ENCODE measurements around the gene GPR4. TPM values are rescaled to one million over a fixed set of nuclear protein-coding genes. Genes with fewer than 3 reads are reported as not detected.

Gene GPR4
- total RNA-seq, 6 donors from 2014 or later = 1.0 to 22.1 (median 6.8) TPM

DNA sequence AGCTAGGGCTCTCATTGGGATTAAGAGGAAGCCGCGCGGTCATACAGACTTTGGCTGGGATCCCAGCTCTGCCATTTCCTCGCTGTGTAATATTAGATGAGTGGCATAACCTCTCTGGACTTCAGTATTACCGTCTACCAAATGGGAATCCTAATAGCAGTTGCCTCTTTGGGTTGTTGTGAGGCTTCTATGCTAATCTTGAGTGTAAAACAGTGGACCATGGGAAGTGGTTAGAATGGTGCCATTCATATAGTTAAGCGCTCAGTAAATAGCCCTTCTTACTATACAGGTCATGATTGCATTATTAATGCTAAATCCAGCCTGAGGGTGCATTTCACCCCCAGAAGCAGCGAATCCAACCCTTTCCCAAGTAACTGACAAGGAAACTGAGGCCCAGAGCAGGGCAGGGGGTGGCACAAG, 16.8 kb downstream of the GPR4 start:
- WGBS, 2 donors = 14 to 35% methylated on average over 7 of the region's 7 CpGs
- no peak for DNase-seq
- peak overlapping the region in 3 of 4 donors; percentile 74 to 75 (median 75) for H3K4me3 ChIP-seq
- H3K27me3 ChIP-seq = no peaks in the 10 kb centered on the region
- peak overlapping the region; percentile 86 to 99 (median 97) for H3K27ac ChIP-seq
- peaks cover 0 to 11% (median 0%) of the 10 kb centered on the region in 4 donors for H3K36me3 ChIP-seq
- TF ChIP-seq POLR2A (IDR thresholded peaks at IDR 0.05) (no peak), CTCF (IDR thresholded peaks at IDR 0.05) (no peak), POLR2AphosphoS5 (IDR thresholded peaks at IDR 0.05) (no peak)
- no peak for ATAC-seq (ENCODE audit: low FRiP score in 2 of 2)
- no peaks in the 10 kb centered on the region for H3K9me3 ChIP-seq
- peaks cover 7 to 19% (median 14%) of the 10 kb centered on the region in 4 donors for H3K4me1 ChIP-seq

DNA sequence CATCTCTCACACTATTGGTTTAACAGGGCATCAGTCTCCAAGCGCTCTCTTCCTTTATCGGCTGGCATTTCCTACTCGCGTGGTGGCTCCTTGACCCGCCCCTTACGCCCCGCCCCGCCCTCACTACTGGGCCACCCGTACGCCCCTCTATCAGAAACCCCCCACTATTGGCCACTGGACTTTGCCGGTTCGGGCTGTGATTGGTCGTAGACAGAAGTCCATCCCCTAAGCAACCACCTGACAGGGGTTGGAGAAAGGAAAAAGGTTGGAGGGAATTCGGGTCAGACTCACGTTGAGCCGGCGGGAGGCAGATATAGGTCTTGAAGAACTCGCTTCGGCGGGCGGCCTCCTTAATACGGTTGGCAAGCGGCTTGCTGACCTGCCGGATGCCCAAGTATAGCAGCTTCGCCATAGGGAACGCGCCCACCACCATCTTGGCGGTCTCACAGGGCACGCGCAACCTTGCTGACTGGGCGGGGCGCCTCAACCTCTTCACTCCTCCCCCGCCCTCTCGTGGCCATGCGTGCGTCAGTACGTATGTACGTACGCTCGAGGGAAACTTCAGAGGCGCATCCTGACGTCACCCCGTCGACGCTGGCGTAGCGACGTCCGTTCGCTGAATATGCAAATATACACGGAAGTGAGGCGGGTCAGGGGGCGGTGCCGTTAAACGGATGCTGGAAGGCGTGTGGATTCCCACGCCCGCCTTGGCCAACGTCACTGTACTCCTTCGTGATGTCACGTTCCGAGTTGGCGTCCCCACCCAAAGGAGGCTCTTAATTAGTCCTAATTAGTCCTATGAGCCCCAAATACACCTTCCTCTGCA, 17.5 kb downstream of the GPR4 start, which contains the start of gene OPA3:
OPA3 (minus strand) TSS at position 471 of the 826 bp plus-strand sequence; CDS start at position 433, 38 bp downstream.
- peak; percentile 98 to 100 for DNase-seq
- WGBS, 2 donors = 0% methylated on average over 30 to 43 of the region's 63 CpGs
- no peaks in the 10 kb centered on the region for H3K27me3 ChIP-seq
- no peaks in the 10 kb centered on the region for H3K9me3 ChIP-seq
- H3K4me3 ChIP-seq = peak within 1 kb of the TSS; percentile 32 to 75 (median 74)
- peak; percentile 98 to 99 for ATAC-seq (ENCODE audit: low FRiP score in 2 of 2)
- H3K36me3 ChIP-seq = peaks cover 0 to 7% (median 0%) of the 10 kb centered on the region in 4 donors
- H3K4me1 ChIP-seq = peaks cover 7 to 19% (median 14%) of the 10 kb centered on the region in 4 donors
- H3K27ac ChIP-seq = peak within 1 kb of the TSS; percentile 86 to 99 (median 97)
- peak; percentile 93 to 96 for TF ChIP-seq POLR2AphosphoS5 (IDR thresholded peaks at IDR 0.05)
- TF ChIP-seq EP300 (IDR thresholded peaks at IDR 0.05) = peak in 3 of 4 donors; percentile 24 to 95 (median 50)
- peak in 5 of 6 experiments; percentile 8 to 65 (median 39) for TF ChIP-seq CTCF (IDR thresholded peaks at IDR 0.05)
- TF ChIP-seq POLR2A (IDR thresholded peaks at IDR 0.05) = peak in 3 of 4 donors; percentile 46 to 77 (median 75)

DNA sequence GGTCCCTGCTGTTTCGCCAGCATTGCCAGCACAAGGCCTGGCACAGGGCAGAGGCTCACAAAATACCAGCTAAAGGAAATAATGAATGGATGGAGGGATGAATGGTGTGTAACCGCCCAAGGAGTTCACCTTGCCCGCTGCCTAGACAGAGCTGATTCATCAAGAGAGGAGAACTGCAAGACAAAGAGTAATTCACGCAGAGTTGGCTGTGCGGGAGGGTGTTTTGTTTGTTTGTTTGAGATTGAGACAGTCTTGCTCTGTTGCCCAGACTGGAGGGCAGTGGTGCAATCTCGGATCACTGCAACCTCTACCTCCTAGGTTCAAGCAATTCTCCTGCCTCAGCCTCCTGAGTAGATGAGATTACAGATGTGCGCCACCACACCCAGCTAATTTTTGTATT, 20.4 kb downstream of the GPR4 start:
- WGBS, 2 donors = 92 to 97% methylated on average over 7 of the region's 7 CpGs
- no peak for TF ChIP-seq EP300 (IDR thresholded peaks at IDR 0.05)
- no peak for TF ChIP-seq CTCF (IDR thresholded peaks at IDR 0.05)
- no peak for TF ChIP-seq POLR2A (IDR thresholded peaks at IDR 0.05)
- no peak for TF ChIP-seq POLR2AphosphoS5 (IDR thresholded peaks at IDR 0.05)
- H3K9me3 ChIP-seq = no peaks in the 10 kb centered on the region
- H3K4me1 ChIP-seq = peaks cover 21 to 39% (median 26%) of the 10 kb centered on the region in 4 donors
- no peak overlapping the region for H3K4me3 ChIP-seq
- no peak for DNase-seq
- ATAC-seq (ENCODE audit: low FRiP score in 2 of 2) = no peak
- H3K27ac ChIP-seq = no peak overlapping the region
- H3K27me3 ChIP-seq = no peaks in the 10 kb centered on the region
- H3K36me3 ChIP-seq = no peaks in the 10 kb centered on the region

DNA sequence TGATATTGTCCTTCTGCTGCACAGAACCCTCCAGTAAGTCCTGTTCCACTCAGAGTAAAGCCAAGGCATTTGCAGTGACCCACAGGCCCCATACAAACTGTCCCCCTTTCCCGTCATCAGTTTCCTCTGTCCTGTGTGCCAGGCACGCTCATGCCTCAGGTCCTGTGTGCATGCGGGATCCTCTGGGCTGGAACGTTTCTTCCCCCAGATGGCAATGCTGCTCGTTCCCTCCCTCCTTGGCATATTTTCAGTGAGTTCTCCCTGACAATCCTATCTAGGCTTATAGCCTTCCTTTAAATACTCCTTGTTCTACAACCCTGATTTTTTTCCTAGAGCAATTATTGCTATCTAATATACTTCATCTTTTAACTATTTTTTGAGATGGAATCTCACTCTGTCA, 23.2 kb downstream of the GPR4 start:
- TF ChIP-seq POLR2A (IDR thresholded peaks at IDR 0.05) (no peak), CTCF (IDR thresholded peaks at IDR 0.05) (no peak), POLR2AphosphoS5 (IDR thresholded peaks at IDR 0.05) (no peak), EP300 (IDR thresholded peaks at IDR 0.05) (no peak)
- no peak overlapping the region for H3K4me3 ChIP-seq
- H3K36me3 ChIP-seq = no peaks in the 10 kb centered on the region
- no peaks in the 10 kb centered on the region for H3K9me3 ChIP-seq
- ATAC-seq (ENCODE audit: low FRiP score in 2 of 2) = no peak
- H3K27ac ChIP-seq = no peak overlapping the region
- no peak for DNase-seq
- no peaks in the 10 kb centered on the region for H3K27me3 ChIP-seq
- 82 to 89% methylated on average over 5 of the region's 5 CpGs for WGBS, 2 donors
- H3K4me1 ChIP-seq = peaks cover 14 to 28% (median 20%) of the 10 kb centered on the region in 4 donors

Data from upper lobe of left lung (tissue), 6 donors.